NCI-H2171 treated with DMSO at 0.1 percent for 48 hours (cell line): Measurements from ENCODE around the gene GRIK3.

Experiments used
- DNase-seq: peaks from one replicate; lab custom pipeline; 2025; lab: John Stamatoyannopoulos, UW

The GRIK3 gene

GRCh38 chr1:36851595-36851994, 182.7 kb downstream of the GRIK3 start:
- DNase-seq: peak; percentile 96

GRCh38 chr1:36851087-36851486, 183.2 kb downstream of the GRIK3 start:
- DNase-seq: no peak

- DNase-seq: no peak
Measured at GRCh38 chr1:36849956-36850355, 184.4 kb downstream of the GRIK3 start.

GRCh38 chr1:36847761-36848160, 186.6 kb downstream of the GRIK3 start:
- peak; percentile 98 for DNase-seq

GRCh38 chr1:36847186-36847585, 187.1 kb downstream of the GRIK3 start:
- no peak for DNase-seq

GRCh38 chr1:36846357-36846756, 188.0 kb downstream of the GRIK3 start:
- peak; percentile 90 for DNase-seq

- DNase-seq: no peak
Measured at GRCh38 chr1:36845802-36846201, 188.5 kb downstream of the GRIK3 start.

- DNase-seq: no peak
Measured at GRCh38 chr1:36844917-36845316, 189.4 kb downstream of the GRIK3 start.

GRCh38 chr1:36843906-36844610, 190.3 kb downstream of the GRIK3 start:
- no peak for DNase-seq

- no peak for DNase-seq
Measured at GRCh38 chr1:36843027-36843426, 191.3 kb downstream of the GRIK3 start.

GRCh38 chr1:36842448-36842847, 191.9 kb downstream of the GRIK3 start:
- DNase-seq: no peak

GRCh38 chr1:36839485-36839884, 194.8 kb downstream of the GRIK3 start:
- DNase-seq: no peak

GRCh38 chr1:36838888-36839287, 195.4 kb downstream of the GRIK3 start:
- DNase-seq: no peak

- no peak for DNase-seq
Measured at GRCh38 chr1:36836916-36837315, 197.4 kb downstream of the GRIK3 start.

- DNase-seq: no peak
Measured at GRCh38 chr1:36836196-36836883, 198.0 kb downstream of the GRIK3 start.

GRCh38 chr1:36835696-36836095, 198.6 kb downstream of the GRIK3 start:
- DNase-seq: no peak

- DNase-seq: no peak
Measured at GRCh38 chr1:36835017-36835695, 199.2 kb downstream of the GRIK3 start.

GRCh38 chr1:36834586-36834985, 199.7 kb downstream of the GRIK3 start:
- no peak for DNase-seq

GRCh38 chr1:36831186-36831810, 203.0 kb downstream of the GRIK3 start:
- DNase-seq: peak; percentile 93

- DNase-seq: peak; percentile 24
Measured at GRCh38 chr1:36829961-36830360, 204.4 kb downstream of the GRIK3 start.

GRCh38 chr1:36829066-36829465, 205.2 kb downstream of the GRIK3 start:
- DNase-seq: peak; percentile 28

GRCh38 chr1:36825226-36825625, 209.1 kb downstream of the GRIK3 start:
- no peak for DNase-seq
